ENCODE results near the gene ACKR3.

ACKR3 gene

GRCh38 chr2:236616624-236617023, 47.0 kb downstream of the ACKR3 start:
- Histone ChIP-seq H3K9me3 (ENCODE audit: control insufficient read depth in 1 of 2, low read length in 2 of 2) (no peaks in the 10 kb centered on the region), H3K4me3 (ENCODE audit: low read depth in 1 of 2, low read length in 2 of 2) (no peak overlapping the region), H3K27ac (ENCODE audit: low read length) (no peak overlapping the region), H3K36me3 (ENCODE audit: control insufficient read depth in 1 of 2, insufficient read depth in 2 of 2, low read length in 2 of 2) (no peaks in the 10 kb centered on the region), H3K27me3 (ENCODE audit: low read depth, low read length) (no peaks in the 10 kb centered on the region), H3K4me1 (ENCODE audit: control insufficient read depth in 1 of 2, insufficient read depth in 2 of 2, low read length in 2 of 2) (no peaks in the 10 kb centered on the region)

- Histone ChIP-seq H3K36me3 (ENCODE audit: control insufficient read depth in 1 of 2, insufficient read depth in 2 of 2, low read length in 2 of 2) (no peaks in the 10 kb centered on the region), H3K4me1 (ENCODE audit: control insufficient read depth in 1 of 2, insufficient read depth in 2 of 2, low read length in 2 of 2) (no peaks in the 10 kb centered on the region), H3K9me3 (ENCODE audit: control insufficient read depth in 1 of 2, low read length in 2 of 2) (no peaks in the 10 kb centered on the region), H3K27ac (ENCODE audit: low read length) (no peak overlapping the region), H3K27me3 (ENCODE audit: low read depth, low read length) (no peaks in the 10 kb centered on the region), H3K4me3 (ENCODE audit: low read depth in 1 of 2, low read length in 2 of 2) (no peak overlapping the region)
Measured at GRCh38 chr2:236617221-236617737, 47.7 kb downstream of the ACKR3 start.

- H3K27ac ChIP-seq (ENCODE audit: low read length), result no peak overlapping the region
- no peaks in the 10 kb centered on the region for H3K27me3 ChIP-seq (ENCODE audit: low read depth, low read length)
- no peaks in the 10 kb centered on the region for H3K9me3 ChIP-seq (ENCODE audit: control insufficient read depth in 1 of 2, low read length in 2 of 2)
- H3K4me1 ChIP-seq (ENCODE audit: control insufficient read depth in 1 of 2, insufficient read depth in 2 of 2, low read length in 2 of 2), result no peaks in the 10 kb centered on the region
- H3K4me3 ChIP-seq (ENCODE audit: low read depth in 1 of 2, low read length in 2 of 2), result no peak overlapping the region
- no peaks in the 10 kb centered on the region for H3K36me3 ChIP-seq (ENCODE audit: control insufficient read depth in 1 of 2, insufficient read depth in 2 of 2, low read length in 2 of 2)
Measured at GRCh38 chr2:236617796-236618195, 48.2 kb downstream of the ACKR3 start.

- no peak overlapping the region for H3K27ac ChIP-seq (ENCODE audit: low read length)
- H3K4me1 ChIP-seq (ENCODE audit: control insufficient read depth in 1 of 2, insufficient read depth in 2 of 2, low read length in 2 of 2), result no peaks in the 10 kb centered on the region
- H3K9me3 ChIP-seq (ENCODE audit: control insufficient read depth in 1 of 2, low read length in 2 of 2), result no peaks in the 10 kb centered on the region
- H3K36me3 ChIP-seq (ENCODE audit: control insufficient read depth in 1 of 2, insufficient read depth in 2 of 2, low read length in 2 of 2), result no peaks in the 10 kb centered on the region
- H3K4me3 ChIP-seq (ENCODE audit: low read depth in 1 of 2, low read length in 2 of 2), result no peak overlapping the region
- H3K27me3 ChIP-seq (ENCODE audit: low read depth, low read length), result no peaks in the 10 kb centered on the region
Measured at GRCh38 chr2:236618370-236618769, 48.7 kb downstream of the ACKR3 start.

- no peaks in the 10 kb centered on the region for H3K4me1 ChIP-seq (ENCODE audit: control insufficient read depth in 1 of 2, insufficient read depth in 2 of 2, low read length in 2 of 2)
- H3K4me3 ChIP-seq (ENCODE audit: low read depth in 1 of 2, low read length in 2 of 2), result no peak overlapping the region
- no peaks in the 10 kb centered on the region for H3K36me3 ChIP-seq (ENCODE audit: control insufficient read depth in 1 of 2, insufficient read depth in 2 of 2, low read length in 2 of 2)
- H3K27me3 ChIP-seq (ENCODE audit: low read depth, low read length), result peaks cover 3% of the 10 kb centered on the region
- H3K9me3 ChIP-seq (ENCODE audit: control insufficient read depth in 1 of 2, low read length in 2 of 2), result no peaks in the 10 kb centered on the region
- H3K27ac ChIP-seq (ENCODE audit: low read length), result no peak overlapping the region
Measured at GRCh38 chr2:236619910-236620612, 50.4 kb downstream of the ACKR3 start.

GRCh38 chr2:236621786-236622185, 52.2 kb downstream of the ACKR3 start:
- Histone ChIP-seq H3K27ac (ENCODE audit: low read length) (no peak overlapping the region), H3K9me3 (ENCODE audit: control insufficient read depth in 1 of 2, low read length in 2 of 2) (no peaks in the 10 kb centered on the region), H3K36me3 (ENCODE audit: control insufficient read depth in 1 of 2, insufficient read depth in 2 of 2, low read length in 2 of 2) (no peaks in the 10 kb centered on the region), H3K4me3 (ENCODE audit: low read depth in 1 of 2, low read length in 2 of 2) (no peak overlapping the region), H3K4me1 (ENCODE audit: control insufficient read depth in 1 of 2, insufficient read depth in 2 of 2, low read length in 2 of 2) (no peaks in the 10 kb centered on the region), H3K27me3 (ENCODE audit: low read depth, low read length) (peaks cover 5% of the 10 kb centered on the region)

GRCh38 chr2:236622201-236622600, 52.6 kb downstream of the ACKR3 start:
- Histone ChIP-seq H3K9me3 (ENCODE audit: control insufficient read depth in 1 of 2, low read length in 2 of 2) (no peaks in the 10 kb centered on the region), H3K27ac (ENCODE audit: low read length) (no peak overlapping the region), H3K4me1 (ENCODE audit: control insufficient read depth in 1 of 2, insufficient read depth in 2 of 2, low read length in 2 of 2) (no peaks in the 10 kb centered on the region), H3K36me3 (ENCODE audit: control insufficient read depth in 1 of 2, insufficient read depth in 2 of 2, low read length in 2 of 2) (no peaks in the 10 kb centered on the region), H3K4me3 (ENCODE audit: low read depth in 1 of 2, low read length in 2 of 2) (no peak overlapping the region), H3K27me3 (ENCODE audit: low read depth, low read length) (peaks cover 5% of the 10 kb centered on the region)

GRCh38 chr2:236622660-236623059, 53.0 kb downstream of the ACKR3 start:
- H3K9me3 ChIP-seq (ENCODE audit: control insufficient read depth in 1 of 2, low read length in 2 of 2), result no peaks in the 10 kb centered on the region
- no peak overlapping the region for H3K27ac ChIP-seq (ENCODE audit: low read length)
- H3K27me3 ChIP-seq (ENCODE audit: low read depth, low read length), result peaks cover 5% of the 10 kb centered on the region
- H3K36me3 ChIP-seq (ENCODE audit: control insufficient read depth in 1 of 2, insufficient read depth in 2 of 2, low read length in 2 of 2), result no peaks in the 10 kb centered on the region
- H3K4me3 ChIP-seq (ENCODE audit: low read depth in 1 of 2, low read length in 2 of 2), result no peak overlapping the region
- H3K4me1 ChIP-seq (ENCODE audit: control insufficient read depth in 1 of 2, insufficient read depth in 2 of 2, low read length in 2 of 2), result no peaks in the 10 kb centered on the region

- H3K36me3 ChIP-seq (ENCODE audit: control insufficient read depth in 1 of 2, insufficient read depth in 2 of 2, low read length in 2 of 2), result no peaks in the 10 kb centered on the region
- no peak overlapping the region for H3K4me3 ChIP-seq (ENCODE audit: low read depth in 1 of 2, low read length in 2 of 2)
- H3K27me3 ChIP-seq (ENCODE audit: low read depth, low read length), result peaks cover 5% of the 10 kb centered on the region
- no peak overlapping the region for H3K27ac ChIP-seq (ENCODE audit: low read length)
- H3K9me3 ChIP-seq (ENCODE audit: control insufficient read depth in 1 of 2, low read length in 2 of 2), result no peaks in the 10 kb centered on the region
- no peaks in the 10 kb centered on the region for H3K4me1 ChIP-seq (ENCODE audit: control insufficient read depth in 1 of 2, insufficient read depth in 2 of 2, low read length in 2 of 2)
Measured at GRCh38 chr2:236623816-236624215, 54.2 kb downstream of the ACKR3 start.

- H3K36me3 ChIP-seq (ENCODE audit: control insufficient read depth in 1 of 2, insufficient read depth in 2 of 2, low read length in 2 of 2), result no peaks in the 10 kb centered on the region
- H3K27ac ChIP-seq (ENCODE audit: low read length), result no peak overlapping the region
- no peaks in the 10 kb centered on the region for H3K4me1 ChIP-seq (ENCODE audit: control insufficient read depth in 1 of 2, insufficient read depth in 2 of 2, low read length in 2 of 2)
- H3K4me3 ChIP-seq (ENCODE audit: low read depth in 1 of 2, low read length in 2 of 2), result no peak overlapping the region
- peaks cover 5% of the 10 kb centered on the region for H3K27me3 ChIP-seq (ENCODE audit: low read depth, low read length)
- no peaks in the 10 kb centered on the region for H3K9me3 ChIP-seq (ENCODE audit: control insufficient read depth in 1 of 2, low read length in 2 of 2)
Measured at GRCh38 chr2:236625156-236625690, 55.6 kb downstream of the ACKR3 start.

- Histone ChIP-seq H3K4me1 (ENCODE audit: control insufficient read depth in 1 of 2, insufficient read depth in 2 of 2, low read length in 2 of 2) (peaks cover 0 to 12% of the 10 kb centered on the region in 2 donors), H3K27ac (ENCODE audit: low read length) (no peak overlapping the region), H3K4me3 (ENCODE audit: low read depth in 1 of 2, low read length in 2 of 2) (no peak overlapping the region), H3K9me3 (ENCODE audit: control insufficient read depth in 1 of 2, low read length in 2 of 2) (no peaks in the 10 kb centered on the region), H3K36me3 (ENCODE audit: control insufficient read depth in 1 of 2, insufficient read depth in 2 of 2, low read length in 2 of 2) (no peaks in the 10 kb centered on the region), H3K27me3 (ENCODE audit: low read depth, low read length) (peaks cover 5% of the 10 kb centered on the region)
Measured at GRCh38 chr2:236626391-236627150, 56.9 kb downstream of the ACKR3 start.

Data from muscle layer of duodenum (tissue), 2 donors.